GM18907 (cell line): ENCODE measurements around the gene PURB.
"Not testable (repeated sequence)": the region's sequence is repeated elsewhere in the genome, so short reads cannot be mapped to it uniquely, and the experiment has no call there.

ENCODE experiments used
- ATAC-seq: cut with Tn5 transposase; IDR thresholded peaks from one replicate; pipeline ENCODE4 v1.9.1; 2021; ENCODE audit warnings: mild to moderate bottlenecking, moderate library complexity; ENCODE audit not compliant: unreplicated experiment

The PURB gene

GRCh38 chr7:44893710-44894234, 8.4 kb upstream of the PURB start:
- ATAC-seq = no peak

- ATAC-seq = no peak
Measured at GRCh38 chr7:44891791-44892190, 6.5 kb upstream of the PURB start.

- ATAC-seq = no peak
Measured at GRCh38 chr7:44891372-44891771, 6.0 kb upstream of the PURB start.

GRCh38 chr7:44889086-44889781, 3.9 kb upstream of the PURB start:
- no peak for ATAC-seq

GRCh38 chr7:44887293-44887692, 2.0 kb upstream of the PURB start:
- ATAC-seq = no peak

GRCh38 chr7:44884621-44885393, 523 bp downstream of the PURB start:
- peak; percentile 35 for ATAC-seq

- ATAC-seq = no peak
Measured at GRCh38 chr7:44883961-44884620, 1.2 kb downstream of the PURB start.

- no peak for ATAC-seq
Measured at GRCh38 chr7:44882899-44883298, 2.4 kb downstream of the PURB start.

GRCh38 chr7:44881610-44882009, 3.7 kb downstream of the PURB start:
- peak; percentile 17 for ATAC-seq

- ATAC-seq = no peak
Measured at GRCh38 chr7:44881066-44881600, 4.2 kb downstream of the PURB start.

- ATAC-seq = no peak
Measured at GRCh38 chr7:44880317-44881018, 4.9 kb downstream of the PURB start.

GRCh38 chr7:44876393-44876792, 8.9 kb downstream of the PURB start:
- ATAC-seq = no peak

GRCh38 chr7:44875241-44875640, 10.1 kb downstream of the PURB start:
- ATAC-seq = no peak

- ATAC-seq = no peak
Measured at GRCh38 chr7:44872787-44873186, 12.5 kb downstream of the PURB start.

- not testable (repeated sequence) for ATAC-seq
Measured at GRCh38 chr7:44871918-44872317, 13.4 kb downstream of the PURB start.

GRCh38 chr7:44870780-44871179, 14.6 kb downstream of the PURB start:
- ATAC-seq = not testable (repeated sequence)

GRCh38 chr7:44870336-44870735, 15.0 kb downstream of the PURB start:
- ATAC-seq = not testable (repeated sequence)

GRCh38 chr7:44867073-44867995, 18.0 kb downstream of the PURB start:
- ATAC-seq = no peak

GRCh38 chr7:44861949-44862348, 23.4 kb downstream of the PURB start:
- not testable (repeated sequence) for ATAC-seq

GRCh38 chr7:44858161-44858560, 27.2 kb downstream of the PURB start:
- ATAC-seq = no peak
